NCI-H187 (cell line): ENCODE measurements around the gene FAM161A.

Experiments used
- DNase-seq, 2 experiments: peaks; one replicate each; lab custom pipeline; 2025; lab: John Stamatoyannopoulos, UW

Gene FAM161A

DNA sequence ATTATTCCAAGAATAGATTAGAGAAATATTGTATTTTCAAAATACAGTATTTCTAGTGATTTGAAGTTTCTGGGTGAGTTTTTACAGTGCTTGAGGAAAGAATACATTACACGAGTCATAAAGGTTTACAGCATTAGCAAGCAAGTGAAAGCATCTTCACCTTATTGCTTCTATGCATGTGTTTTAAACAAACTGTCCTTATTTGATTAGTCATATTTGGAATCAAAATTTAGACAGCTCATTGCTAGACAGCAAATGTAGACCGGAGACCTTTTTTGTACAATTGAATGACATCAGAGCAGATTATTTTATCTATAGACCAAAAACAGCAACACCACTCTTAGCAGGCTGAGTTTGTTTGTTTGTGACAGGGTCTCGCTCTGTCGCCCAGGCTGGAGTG, 69.2 kb downstream of the FAM161A start:
- DNase-seq: no peak

GRCh38 chr2:61775956-61776570, 77.8 kb downstream of the FAM161A start:
- no peak for DNase-seq
